H1 (cell line): ENCODE data around the gene TNS3. TPM values are rescaled to one million over a fixed set of nuclear protein-coding genes. Genes with fewer than 3 reads are reported as not detected.

ENCODE experiments used
- CTCF ChIA-PET: fragments of 300-600 bp; sonication (Branson Sonifier 250); formaldehyde crosslinking; loops from one replicate; lab custom pipeline; 2021; ENCODE audit not compliant: partially characterized antibody; lab: Charles Lee
- POLR2A ChIA-PET: fragments of 300-600 bp; sonication (Branson Sonifier 250); formaldehyde crosslinking; loops from one replicate; lab custom pipeline; 2021; ENCODE audit warnings: inconsistent platforms; ENCODE audit not compliant: partially characterized antibody; lab: Charles Lee
- DNase-seq, 2 experiments: peaks; one replicate each; pipeline versions ENCODE4 v3.0.0 to v3.0.0-alpha.2; 2010 to 2022; ENCODE audit warnings: low spot score in 2 of 2, low read depth in 1 of 2, mixed read lengths in 1 of 2
- FAIRE-seq: peaks from 2 replicates; lab custom pipeline; 2011; peaks lifted over from hg19 to GRCh38; lab: Jason Lieb, UNC
- H2AFZ ChIP-seq: 2 replicates; pipeline ENCODE4 v1.8.1; 2012; ENCODE audit warnings: low read length, inconsistent platforms
- H2AK5ac ChIP-seq: 2 replicates; pipeline ENCODE4 v1.6.1; 2013; ENCODE audit warnings: low read depth, low read length
- H2BK120ac ChIP-seq: replicated peaks from 2 replicates; pipeline ENCODE3; 2013; ENCODE audit warnings: low read depth, low read length, inconsistent platforms
- H2BK12ac ChIP-seq: 2 replicates; pipeline ENCODE4 v1.6.1; 2013; ENCODE audit warnings: low read depth, low read length
- H2BK15ac ChIP-seq: 2 replicates; pipeline ENCODE4 v1.6.1; 2013; ENCODE audit warnings: low read length
- H2BK20ac ChIP-seq: 2 replicates; pipeline ENCODE4 v1.6.1; 2013; ENCODE audit warnings: low read length
- H2BK5ac ChIP-seq: 2 replicates; pipeline ENCODE4 v1.6.1; 2013; ENCODE audit warnings: low read depth, low read length
- H3K14ac ChIP-seq: 2 replicates; pipeline ENCODE4 v1.6.1; 2013; ENCODE audit warnings: inconsistent platforms; ENCODE audit not compliant: insufficient read length
- H3K18ac ChIP-seq: 2 replicates; pipeline ENCODE4 v1.6.1; 2013; ENCODE audit warnings: low read length; ENCODE audit errors: extremely low read depth
- H3K23ac ChIP-seq: 2 replicates; pipeline ENCODE4 v1.6.1; 2013; ENCODE audit warnings: inconsistent platforms; ENCODE audit not compliant: insufficient read length
- H3K23me2 ChIP-seq: 2 replicates; pipeline ENCODE4 v1.6.1; 2013; ENCODE audit warnings: low read depth, low read length
- H3K27ac ChIP-seq: 2 replicates; pipeline ENCODE4 v1.6.1; 2011; ENCODE audit warnings: low read depth, low read length, inconsistent platforms
- H3K27me3 ChIP-seq, 4 experiments: replicated peaks in 1 of 4; 1 replicate in 1 of 4; 2 replicates in 3 of 4; pipeline versions ENCODE4 v1.6.1 to v1.8.1; 2011 to 2013; ENCODE audit warnings: low read length in 3 of 4, mild to moderate bottlenecking in 3 of 4, inconsistent platforms in 2 of 4, mixed read lengths in 2 of 4, moderate library complexity in 1 of 4; ENCODE audit not compliant: control insufficient read depth in 3 of 4, insufficient read depth in 3 of 4; ENCODE audit errors: extremely low read depth in 1 of 4
- H3K36me3 ChIP-seq, 4 experiments: 2 replicates each; pipeline versions ENCODE4 v1.6.1 to v1.8.1; 2011 to 2013; ENCODE audit warnings: mild to moderate bottlenecking in 4 of 4, low read length in 3 of 4, moderate library complexity in 2 of 4, control low read depth in 1 of 4, inconsistent platforms in 1 of 4; ENCODE audit not compliant: insufficient read depth in 4 of 4, control insufficient read depth in 2 of 4
- H3K4ac ChIP-seq: replicated peaks from 2 replicates; pipeline ENCODE3; 2013; ENCODE audit warnings: low read length, low read depth, mixed read lengths, inconsistent platforms; ENCODE audit not compliant: insufficient read length
- H3K4me1 ChIP-seq, 4 experiments: replicated peaks in 1 of 4; 1 replicate in 1 of 4; 2 replicates in 3 of 4; pipeline versions ENCODE4 v1.6.1 to v1.8.1; 2011 to 2013; ENCODE audit warnings: low read length in 3 of 4, inconsistent platforms in 2 of 4, mixed read lengths in 1 of 4; ENCODE audit not compliant: insufficient read depth in 4 of 4, control insufficient read depth in 3 of 4
- H3K4me2 ChIP-seq, 2 experiments: 2 replicates each; pipeline versions ENCODE4 v1.6.1 to v1.8.1; 2011 to 2013; ENCODE audit warnings: low read depth in 2 of 2, low read length in 2 of 2, control low read depth in 1 of 2, inconsistent platforms in 1 of 2, mild to moderate bottlenecking in 1 of 2; ENCODE audit not compliant: insufficient read depth in 1 of 2
- H3K4me3 ChIP-seq, 4 experiments: fragments of 200-600, 300-600 bp in 1 of 4; sonication (generic), shearing (Covaris generic), sonication (Bioruptor Twin) in 1 of 4; 2 replicates each; pipeline versions ENCODE4 v1.5.1 to v1.8.1; 2011 to 2016; ENCODE audit warnings: low read length in 4 of 4, low read depth in 3 of 4, control low read depth in 2 of 4, inconsistent platforms in 2 of 4, mild to moderate bottlenecking in 2 of 4, mixed read lengths in 1 of 4, moderate library complexity in 1 of 4; ENCODE audit not compliant: insufficient read depth in 2 of 4; ENCODE audit errors: extremely low read depth in 1 of 4
- H3K56ac ChIP-seq: replicated peaks from 2 replicates; pipeline ENCODE3; 2013; ENCODE audit warnings: low read depth, mild to moderate bottlenecking, mixed read lengths, low read length, inconsistent platforms; ENCODE audit not compliant: insufficient read length
- H3K79me1 ChIP-seq: 2 replicates; pipeline ENCODE4 v1.6.1; 2013; ENCODE audit warnings: low read depth, low read length, control low read depth
- H3K79me2 ChIP-seq, 2 experiments: 2 replicates each; pipeline versions ENCODE4 v1.6.1 to v1.8.1; 2012 to 2013; ENCODE audit warnings: low read length in 2 of 2, mild to moderate bottlenecking in 2 of 2, inconsistent platforms in 1 of 2; ENCODE audit not compliant: insufficient read depth in 2 of 2, control insufficient read depth in 1 of 2
- H3K9ac ChIP-seq, 4 experiments: replicated peaks in 1 of 4; 1 replicate in 1 of 4; 2 replicates in 3 of 4; pipeline versions ENCODE4 v1.6.1 to v1.8.1; 2011 to 2013; ENCODE audit warnings: low read depth in 3 of 4, low read length in 3 of 4, control low read depth in 2 of 4, mild to moderate bottlenecking in 2 of 4, moderate library complexity in 2 of 4, inconsistent platforms in 1 of 4; ENCODE audit errors: extremely low read depth in 1 of 4
- H3K9me3 ChIP-seq, 2 experiments: 2 replicates each; pipeline versions ENCODE4 v1.6.1 to v1.8.1; 2012 to 2013; ENCODE audit warnings: mild to moderate bottlenecking in 2 of 2, moderate library complexity in 2 of 2, control low read depth in 1 of 2, inconsistent platforms in 1 of 2, low read depth in 1 of 2, low read length in 1 of 2, mixed read lengths in 1 of 2; ENCODE audit not compliant: insufficient read depth in 2 of 2
- H4K20me1 ChIP-seq, 2 experiments: replicated peaks in 1 of 2; 2 replicates each; pipeline versions ENCODE3 to v1.8.1; 2011 to 2013; ENCODE audit warnings: inconsistent platforms in 2 of 2, low read length in 2 of 2, mild to moderate bottlenecking in 1 of 2; ENCODE audit not compliant: insufficient read depth in 2 of 2, control insufficient read depth in 1 of 2
- H4K5ac ChIP-seq: 2 replicates; pipeline ENCODE4 v1.6.1; 2013; ENCODE audit warnings: low read length, low read depth, mixed read lengths, inconsistent platforms; ENCODE audit not compliant: insufficient read length
- H4K8ac ChIP-seq: 2 replicates; pipeline ENCODE4 v1.8.0; 2013; ENCODE audit warnings: mild to moderate bottlenecking, moderate library complexity, low read length, inconsistent platforms; ENCODE audit not compliant: insufficient read depth; ENCODE audit errors: extremely low read depth
- H4K91ac ChIP-seq: replicated peaks from 2 replicates; pipeline ENCODE3; 2013; ENCODE audit warnings: low read length, mixed read lengths, inconsistent platforms; ENCODE audit not compliant: insufficient read length
- RAD21 ChIP-seq, 2 experiments: IDR thresholded peaks in 1 of 2; conservative IDR thresholded peaks in 1 of 2; 2 replicates each; pipeline ENCODE4 v1.6.1; 2011; ENCODE audit warnings: low read depth in 2 of 2, low read length in 2 of 2, improper control_type of control experiment in 1 of 2, inconsistent platforms in 1 of 2, mild to moderate bottlenecking in 1 of 2, moderate library complexity in 1 of 2
- WGBS, 2 experiments: shearing (Covaris generic) in 1 of 2; methylation state at CpG; one replicate each; pipeline versions ENCODE4 v1.1.6 to v1.1.7; 2013 to 2015; ENCODE audit warnings: low lambda C conversion rate in 2 of 2, mixed read lengths in 2 of 2, inconsistent platforms in 1 of 2, low coverage in 1 of 2, missing lambda C conversion rate in 1 of 2; ENCODE audit not compliant: insufficient replicate concordance in 2 of 2, insufficient coverage in 1 of 2, insufficient read length in 1 of 2; ENCODE audit errors: extremely low coverage in 1 of 2, missing lambda C conversion rate in 1 of 2; 5-methylcytosine and 5-hydroxymethylcytosine counted together
- polyA plus RNA-seq, 7 experiments: library from polyadenylated mRNA; depleted of rRNA in 3 of 7; stranded (reverse) in 5 of 7; unstranded in 2 of 7; fragments of >200 nt in 5 of 7; fragments of 200-250 nt in 2 of 7; gene quantifications; 1 replicate in 5 of 7; 2 replicates in 1 of 7; 4 replicates in 1 of 7; pipeline versions ENCODE4 v1.2.1 to v1.2.3, GENCODE V29; 2011 to 2013; ENCODE audit warnings: missing spikeins in 2 of 7, mixed read lengths in 2 of 7
- total RNA-seq: library from RNA; stranded (reverse); fragmentation: NEBNext Ultra II Directional; extraction: Animal tissue kit (Norgen Biotek cat#: 25700); gene quantifications from 2 replicates; pipeline ENCODE4 v1.2.1, GENCODE V29; 2021

Gene TNS3
- total and polyA plus RNA-seq, 2 of the 8 experiments (the other 6 are each of a cell fraction or from before 2014, with no cell fraction given) = 11.9 to 24.2 TPM

GRCh38 chr7:47627580-47628283 lies 45.8 kb upstream of the TNS3 start:
- CTCF ChIA-PET = interaction anchor here (0.6 to 1.9 kb wide), 4 partner anchors 7 to 158 kb away, joined by 3 to 5 read pairs (median 3); no protein-coding TSS in a partner anchor

More at GRCh38 chr7:47627580-47628283, 45.8 kb upstream of the TNS3 start:
- Histone ChIP-seq H3K18ac (no peak overlapping the region), H3K9ac (no peak overlapping the region), H4K8ac (no peak overlapping the region), H4K91ac (no peak overlapping the region), H2BK20ac (no peak overlapping the region), H3K23ac (no peak overlapping the region), H3K4me1 (peaks cover 0 to 14% (median 7%) of the 10 kb centered on the region in 4 experiments; a peak in 6 of 7 replicates), H2BK12ac (no peak overlapping the region), H3K79me1 (no peaks in the 10 kb centered on the region), H4K5ac (no peak overlapping the region), H2BK120ac (no peak overlapping the region), H3K4ac (no peak overlapping the region), H2AK5ac (no peak overlapping the region), H3K4me2 (no peak overlapping the region), H3K23me2 (no peaks in the 10 kb centered on the region), H2BK5ac (no peak overlapping the region), H3K9me3 (no peaks in the 10 kb centered on the region; a peak in 1 of 4 replicates), H3K56ac (no peak overlapping the region), H2AFZ (no peak overlapping the region), H3K36me3 (no peaks in the 10 kb centered on the region), H3K27me3 (no peaks in the 10 kb centered on the region; a peak in 1 of 7 replicates), H2BK15ac (no peak overlapping the region), H3K4me3 (no peak overlapping the region), H4K20me1 (no peaks in the 10 kb centered on the region), H3K79me2 (no peaks in the 10 kb centered on the region), H3K14ac (no peak overlapping the region), H3K27ac (no peak overlapping the region)
- DNase-seq (no peak), FAIRE-seq (no peak)
- POLR2A ChIA-PET = interaction anchor here (1.4 kb wide), 1 partner anchor 12 kb away, joined by 3 read pairs; no protein-coding TSS in a partner anchor
- TF ChIP-seq RAD21 (IDR thresholded peaks at IDR 0.05 in 1 of 2, conservative IDR thresholded peaks at IDR 0.05 in 1 of 2; ENCODE audit: low read depth in 2 of 2, low read length in 2 of 2) = no peak
- WGBS, 2 experiments = 89% methylated on average over 7 of the region's 7 CpGs; no CpG with 5 or more reads in 1 of the 2 experiments
